Measurements from ENCODE around the gene CCDC86.

Gene CCDC86

DNA sequence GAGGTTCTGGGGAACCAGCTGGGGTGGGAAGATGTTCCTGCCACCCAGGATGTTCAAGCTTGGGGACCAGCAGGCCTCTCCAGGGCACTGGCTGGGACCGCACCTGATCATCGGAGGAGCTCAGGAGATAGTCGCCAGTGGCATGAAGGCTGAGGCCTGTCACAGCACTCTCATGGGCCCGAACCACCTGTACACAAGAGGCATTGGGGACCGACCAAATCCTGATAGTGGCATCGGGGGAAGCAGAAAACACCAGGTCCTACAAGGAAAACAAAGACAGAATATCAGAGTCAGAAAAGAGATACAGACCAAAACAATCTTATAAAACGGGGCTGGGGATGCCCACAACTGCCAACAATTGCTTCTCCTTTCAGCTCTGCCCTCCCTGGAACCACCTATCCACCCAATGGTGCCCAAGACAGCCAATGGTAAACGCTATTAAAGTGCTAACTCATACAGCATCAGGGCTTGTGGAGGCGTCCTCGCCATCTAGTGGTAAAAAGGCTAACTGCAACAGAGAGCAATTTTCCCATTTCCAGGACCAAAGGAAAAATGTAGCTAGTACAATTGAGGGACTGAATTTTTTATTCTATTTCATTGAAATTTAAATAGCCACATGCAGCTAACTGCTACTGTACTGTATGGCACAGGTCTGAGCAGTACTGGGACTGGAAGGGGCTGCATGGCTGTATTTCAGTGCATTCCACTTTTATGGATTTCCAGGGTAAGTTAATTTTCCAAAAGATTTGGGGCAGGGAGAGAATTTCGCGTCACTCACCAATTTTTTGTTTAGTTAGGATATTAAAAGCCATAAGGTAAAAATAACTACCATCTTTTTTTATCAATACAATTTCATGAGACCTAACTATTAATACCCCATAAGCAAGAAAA lies 57.4 kb downstream of the CCDC86 start:
- DNase-seq, result peak; percentile 53

DNA sequence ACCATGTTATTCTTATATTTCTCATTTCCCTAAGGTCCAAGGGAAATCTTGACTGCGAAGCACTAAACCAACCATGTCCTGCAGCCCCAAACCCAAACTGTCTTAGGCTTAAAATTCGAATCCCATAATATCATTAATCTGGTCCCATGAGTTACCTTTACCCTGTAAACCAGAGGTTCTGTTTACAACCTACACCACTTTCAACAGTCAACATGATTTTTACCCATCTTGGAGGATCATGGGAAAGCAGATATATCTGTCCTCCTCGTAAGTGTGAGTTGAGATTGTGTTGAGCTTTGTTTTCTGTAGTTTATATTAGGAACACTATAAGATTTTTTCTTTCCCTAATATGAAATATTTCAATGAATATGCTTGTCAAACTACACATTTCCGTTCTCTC lies 58.1 kb downstream of the CCDC86 start:
- DNase-seq, result no peak
